Right atrium auricular region (tissue), 2 donors: ENCODE measurements around the gene ITGB4. TPM values are rescaled to one million over a fixed set of nuclear protein-coding genes. Genes with fewer than 3 reads are reported as not detected.
"Not testable (repeated sequence)": the region's sequence is repeated elsewhere in the genome, so short reads cannot be mapped to it uniquely, and the experiment has no call there.

Experiments used
- DNase-seq: peaks from one replicate; pipeline ENCODE4 v3.0.0-alpha.2; 2019; ENCODE audit warnings: low spot score
- H3K27ac ChIP-seq, 2 donors: fragments of 200-600 bp; sonication (generic); 1 replicate in 1 of 2; 2 replicates in 1 of 2; pipeline ENCODE4 v1.5.1; 2016 to 2019
- H3K27me3 ChIP-seq, 2 donors: fragments of 200-600 bp; sonication (generic); one replicate each; pipeline versions ENCODE4 v1.5.1 to v1.6.0; 2017 to 2019
- H3K36me3 ChIP-seq: fragments of 200-600 bp; sonication (generic); one replicate; pipeline ENCODE4 v1.5.1; 2016
- H3K4me1 ChIP-seq, 2 donors: fragments of 200-600 bp; sonication (generic); one replicate each; pipeline versions ENCODE4 v1.5.1 to v1.6.0; 2017 to 2019
- H3K4me3 ChIP-seq, 2 donors: fragments of 200-600 bp; sonication (generic); 1 replicate in 1 of 2; 2 replicates in 1 of 2; pipeline ENCODE4 v1.5.1; 2017 to 2019; ENCODE audit warnings: mild to moderate bottlenecking in 1 of 2, moderate library complexity in 1 of 2
- H3K9me3 ChIP-seq, 2 donors: fragments of 200-600 bp; sonication (generic); one replicate each; pipeline ENCODE4 v1.5.1; 2019
- total RNA-seq, 2 donors: library from RNA; depleted of rRNA; stranded (reverse); fragments of >200 nt; gene quantifications; one replicate each; pipeline ENCODE4 v1.1.0, GENCODE V29; 2016
- TF ChIP-seq, protein P1 (sequence below), 2 donors: fragments of 200-600 bp; sonication (generic); IDR thresholded peaks; one replicate each; pipeline ENCODE4 v1.5.1; 2019; ENCODE audit warnings: antibody characterized with exemption in 2 of 2

Gene ITGB4
- total RNA-seq, 2 donors from 2014 or later = 11.1 to 37.5 TPM

DNA sequence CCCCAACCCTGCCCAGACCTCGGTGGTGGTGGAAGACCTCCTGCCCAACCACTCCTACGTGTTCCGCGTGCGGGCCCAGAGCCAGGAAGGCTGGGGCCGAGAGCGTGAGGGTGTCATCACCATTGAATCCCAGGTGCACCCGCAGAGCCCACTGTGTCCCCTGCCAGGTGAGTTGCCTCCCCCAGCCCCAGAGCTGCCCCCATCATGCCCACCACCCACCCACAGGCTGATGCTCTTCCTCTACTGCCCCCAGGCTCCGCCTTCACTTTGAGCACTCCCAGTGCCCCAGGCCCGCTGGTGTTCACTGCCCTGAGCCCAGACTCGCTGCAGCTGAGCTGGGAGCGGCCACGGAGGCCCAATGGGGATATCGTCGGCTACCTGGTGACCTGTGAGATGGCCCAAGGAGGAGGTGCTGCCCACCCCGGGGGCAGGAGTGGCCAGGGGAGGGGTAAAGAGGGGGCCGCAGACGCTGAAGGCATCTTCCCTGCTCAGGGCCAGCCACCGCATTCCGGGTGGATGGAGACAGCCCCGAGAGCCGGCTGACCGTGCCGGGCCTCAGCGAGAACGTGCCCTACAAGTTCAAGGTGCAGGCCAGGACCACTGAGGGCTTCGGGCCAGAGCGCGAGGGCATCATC lies 35.3 kb downstream of the ITGB4 start:
- H3K27ac ChIP-seq = no peak overlapping the region
- TF ChIP-seq, protein P1, sequence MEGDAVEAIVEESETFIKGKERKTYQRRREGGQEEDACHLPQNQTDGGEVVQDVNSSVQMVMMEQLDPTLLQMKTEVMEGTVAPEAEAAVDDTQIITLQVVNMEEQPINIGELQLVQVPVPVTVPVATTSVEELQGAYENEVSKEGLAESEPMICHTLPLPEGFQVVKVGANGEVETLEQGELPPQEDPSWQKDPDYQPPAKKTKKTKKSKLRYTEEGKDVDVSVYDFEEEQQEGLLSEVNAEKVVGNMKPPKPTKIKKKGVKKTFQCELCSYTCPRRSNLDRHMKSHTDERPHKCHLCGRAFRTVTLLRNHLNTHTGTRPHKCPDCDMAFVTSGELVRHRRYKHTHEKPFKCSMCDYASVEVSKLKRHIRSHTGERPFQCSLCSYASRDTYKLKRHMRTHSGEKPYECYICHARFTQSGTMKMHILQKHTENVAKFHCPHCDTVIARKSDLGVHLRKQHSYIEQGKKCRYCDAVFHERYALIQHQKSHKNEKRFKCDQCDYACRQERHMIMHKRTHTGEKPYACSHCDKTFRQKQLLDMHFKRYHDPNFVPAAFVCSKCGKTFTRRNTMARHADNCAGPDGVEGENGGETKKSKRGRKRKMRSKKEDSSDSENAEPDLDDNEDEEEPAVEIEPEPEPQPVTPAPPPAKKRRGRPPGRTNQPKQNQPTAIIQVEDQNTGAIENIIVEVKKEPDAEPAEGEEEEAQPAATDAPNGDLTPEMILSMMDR (IDR thresholded peaks at IDR 0.05) = no peak
- no peaks in the 10 kb centered on the region for H3K9me3 ChIP-seq
- no peak overlapping the region for H3K4me3 ChIP-seq
- H3K4me1 ChIP-seq = peaks cover 0 to 15% of the 10 kb centered on the region in 2 donors
- H3K27me3 ChIP-seq = no peaks in the 10 kb centered on the region
- H3K36me3 ChIP-seq = no peaks in the 10 kb centered on the region
- DNase-seq = no peak

DNA sequence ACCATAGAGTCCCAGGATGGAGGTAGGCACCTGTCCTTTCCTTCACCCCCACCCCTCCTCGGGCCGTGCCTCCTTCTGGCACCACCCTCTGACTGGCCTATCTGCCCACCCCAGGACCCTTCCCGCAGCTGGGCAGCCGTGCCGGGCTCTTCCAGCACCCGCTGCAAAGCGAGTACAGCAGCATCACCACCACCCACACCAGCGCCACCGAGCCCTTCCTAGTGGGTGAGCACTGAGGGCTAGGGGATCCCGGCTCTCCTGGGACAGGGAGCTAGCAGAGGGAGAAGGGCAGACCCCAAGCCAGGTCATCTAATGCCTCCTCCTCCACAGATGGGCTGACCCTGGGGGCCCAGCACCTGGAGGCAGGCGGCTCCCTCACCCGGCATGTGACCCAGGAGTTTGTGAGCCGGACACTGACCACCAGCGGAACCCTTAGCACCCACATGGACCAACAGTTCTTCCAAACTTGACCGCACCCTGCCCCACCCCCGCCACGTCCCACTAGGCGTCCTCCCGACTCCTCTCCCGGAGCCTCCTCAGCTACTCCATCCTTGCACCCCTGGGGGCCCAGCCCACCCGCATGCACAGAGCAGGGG lies 35.9 kb downstream of the ITGB4 start:
- no peak overlapping the region for H3K4me3 ChIP-seq
- peaks cover 0 to 15% of the 10 kb centered on the region in 2 donors for H3K4me1 ChIP-seq
- no peak for DNase-seq
- TF ChIP-seq, protein P1 (IDR thresholded peaks at IDR 0.05) = no peak
- no peaks in the 10 kb centered on the region for H3K27me3 ChIP-seq
- H3K9me3 ChIP-seq = no peaks in the 10 kb centered on the region
- H3K36me3 ChIP-seq = no peaks in the 10 kb centered on the region
- no peak overlapping the region for H3K27ac ChIP-seq

DNA sequence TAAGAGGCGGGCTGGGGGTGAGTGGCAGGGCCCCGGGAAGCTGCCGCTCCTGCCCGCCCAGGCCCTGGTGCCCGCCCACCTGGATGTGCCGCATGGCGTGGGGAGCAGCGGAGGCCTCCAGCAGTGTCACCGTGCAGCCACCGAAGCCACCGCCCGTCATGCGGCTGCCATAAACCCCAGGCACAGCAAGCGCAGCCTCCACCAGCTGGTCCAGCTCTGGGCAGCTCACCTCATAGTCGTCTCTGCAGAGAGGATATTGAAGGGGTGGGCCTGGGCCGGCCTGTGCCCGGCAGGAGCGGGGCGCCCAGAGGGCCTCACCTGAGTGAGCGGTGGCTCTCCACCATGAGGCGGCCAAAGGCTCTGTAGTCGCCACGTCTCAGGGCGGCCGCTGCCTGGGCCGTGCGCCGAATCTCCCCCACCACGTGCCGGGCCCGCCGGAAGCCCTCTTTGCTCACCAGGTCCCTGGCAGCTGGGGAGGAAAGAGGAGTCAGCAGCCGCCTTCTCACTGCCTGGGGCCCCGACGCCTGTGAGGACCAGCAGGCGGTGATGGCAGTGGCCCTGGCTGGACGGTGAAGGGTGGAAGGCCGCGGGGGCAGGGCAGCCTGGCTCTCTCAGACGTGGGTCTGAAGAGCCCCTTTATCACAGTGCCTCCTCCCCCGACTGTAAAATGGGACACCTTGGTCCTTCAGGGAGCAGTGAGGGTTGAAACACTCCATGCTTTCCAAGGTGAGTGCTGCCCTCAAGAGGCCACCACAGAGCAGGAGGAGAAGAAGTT lies 37.1 kb downstream of the ITGB4 start:
- Histone ChIP-seq H3K27me3 (no peaks in the 10 kb centered on the region), H3K36me3 (no peaks in the 10 kb centered on the region), H3K27ac (no peak overlapping the region), H3K4me3 (no peak overlapping the region), H3K9me3 (no peaks in the 10 kb centered on the region), H3K4me1 (peaks cover 0 to 16% of the 10 kb centered on the region in 2 donors)
- TF ChIP-seq, protein P1 (IDR thresholded peaks at IDR 0.05) = no peak
- no peak for DNase-seq

DNA sequence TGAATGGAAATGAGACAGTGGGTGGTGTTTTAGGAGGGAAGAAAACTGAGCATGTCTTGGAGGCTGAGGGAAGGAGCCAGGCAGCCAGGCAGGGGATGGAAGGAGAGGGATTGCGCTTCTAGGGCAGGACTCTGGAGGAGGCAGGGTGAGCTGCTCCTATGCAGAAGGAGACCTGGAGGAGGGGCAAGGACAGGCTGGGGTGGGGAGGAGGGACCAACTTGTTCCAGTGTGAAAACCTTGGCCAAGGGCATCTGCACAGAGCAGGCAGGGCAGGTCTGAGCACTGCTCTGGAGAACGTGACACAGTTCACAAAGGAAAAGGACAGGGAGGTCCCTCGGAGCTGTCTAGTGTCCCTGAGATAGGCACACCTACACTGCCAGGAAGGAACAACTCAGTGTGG lies 38.2 kb downstream of the ITGB4 start:
- TF ChIP-seq, protein P1 (IDR thresholded peaks at IDR 0.05) = no peak
- Histone ChIP-seq H3K4me1 (peaks cover 0 to 17% of the 10 kb centered on the region in 2 donors), H3K27ac (no peak overlapping the region), H3K4me3 (no peak overlapping the region), H3K27me3 (no peaks in the 10 kb centered on the region), H3K9me3 (no peaks in the 10 kb centered on the region), H3K36me3 (no peaks in the 10 kb centered on the region)
- DNase-seq = no peak

DNA sequence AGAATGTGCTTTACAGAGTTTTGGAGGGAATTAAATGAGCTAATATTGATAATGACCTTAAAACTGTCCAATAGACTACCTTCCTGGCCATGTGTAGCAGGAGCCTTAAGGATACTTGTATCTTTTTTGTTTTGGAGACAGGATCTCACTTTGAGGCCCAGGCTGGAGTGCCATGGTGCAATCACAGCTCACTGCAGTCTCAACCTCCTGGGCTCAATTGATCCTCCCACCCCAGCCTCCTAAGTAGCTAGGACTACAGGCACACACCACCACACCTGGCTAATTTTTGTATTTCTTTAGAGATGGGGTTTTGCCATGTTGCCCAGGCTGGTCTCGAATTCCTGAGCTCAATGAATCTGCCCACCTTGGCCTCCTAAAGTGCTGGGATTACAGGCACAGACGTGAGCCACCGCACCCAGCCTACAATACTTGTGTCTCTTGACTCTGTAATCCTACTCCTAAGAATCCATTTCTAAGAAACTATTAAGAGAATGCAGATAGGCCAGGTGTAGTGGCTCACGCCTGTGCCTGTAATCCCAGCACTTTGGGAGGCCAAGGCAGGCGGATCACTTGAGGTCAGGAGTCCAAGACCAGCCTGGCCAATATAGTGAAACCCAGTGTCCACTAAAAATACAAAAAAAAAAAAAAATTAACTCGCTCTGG lies 38.9 kb downstream of the ITGB4 start:
- H3K27me3 ChIP-seq, DNase-seq, H3K9me3 ChIP-seq, H3K27ac ChIP-seq, H3K4me3 ChIP-seq, H3K36me3 ChIP-seq: not testable (repeated sequence)
- H3K4me1 ChIP-seq = peaks cover 0 to 17% of the 10 kb centered on the region in 2 donors
